Measurements from ENCODE around the gene ANKH. TPM values are rescaled to one million over a fixed set of nuclear protein-coding genes. Genes with fewer than 3 reads are reported as not detected.

The ANKH gene
- total RNA-seq, 1 donor from 2014 or later = 0.19 TPM

DNA sequence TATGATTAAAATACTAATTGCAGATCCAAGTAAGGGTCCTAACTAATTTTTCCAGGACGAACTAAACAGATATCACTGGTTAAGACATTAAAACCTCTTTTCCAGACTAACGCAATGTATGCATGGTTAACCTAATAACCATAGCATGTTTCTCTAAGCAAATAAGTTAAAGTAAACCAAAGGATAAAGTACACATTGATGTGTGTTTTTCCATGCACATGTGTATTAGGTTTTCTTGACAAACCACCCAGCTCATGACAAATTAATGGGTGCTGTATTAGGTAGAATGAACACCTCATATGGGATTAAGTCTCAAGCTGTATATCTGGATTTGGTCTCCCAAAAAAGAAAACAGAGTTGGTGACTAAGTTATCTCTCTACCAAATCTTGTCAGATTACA lies 45.6 kb downstream of the ANKH start:
- Mint-ChIP-seq H3K36me3 (no peaks in the 10 kb centered on the region), H3K27ac (no peak overlapping the region), H3K9me3 (no peaks in the 10 kb centered on the region), H3K27me3 (ENCODE audit: insufficient read depth, low read depth) (no peaks in the 10 kb centered on the region), H3K4me3 (no peak overlapping the region), H3K4me1 (no peaks in the 10 kb centered on the region)
- no peaks in the 10 kb centered on the region for H3K4me1 ChIP-seq
- no peak for DNase-seq (ENCODE audit: low spot score)
- no peaks in the 10 kb centered on the region for H3K79me2 ChIP-seq (ENCODE audit: low read depth)
- no peaks in the 10 kb centered on the region for H3K36me3 ChIP-seq
- no peak overlapping the region for H3K4me2 ChIP-seq
- TF ChIP-seq, protein P1, sequence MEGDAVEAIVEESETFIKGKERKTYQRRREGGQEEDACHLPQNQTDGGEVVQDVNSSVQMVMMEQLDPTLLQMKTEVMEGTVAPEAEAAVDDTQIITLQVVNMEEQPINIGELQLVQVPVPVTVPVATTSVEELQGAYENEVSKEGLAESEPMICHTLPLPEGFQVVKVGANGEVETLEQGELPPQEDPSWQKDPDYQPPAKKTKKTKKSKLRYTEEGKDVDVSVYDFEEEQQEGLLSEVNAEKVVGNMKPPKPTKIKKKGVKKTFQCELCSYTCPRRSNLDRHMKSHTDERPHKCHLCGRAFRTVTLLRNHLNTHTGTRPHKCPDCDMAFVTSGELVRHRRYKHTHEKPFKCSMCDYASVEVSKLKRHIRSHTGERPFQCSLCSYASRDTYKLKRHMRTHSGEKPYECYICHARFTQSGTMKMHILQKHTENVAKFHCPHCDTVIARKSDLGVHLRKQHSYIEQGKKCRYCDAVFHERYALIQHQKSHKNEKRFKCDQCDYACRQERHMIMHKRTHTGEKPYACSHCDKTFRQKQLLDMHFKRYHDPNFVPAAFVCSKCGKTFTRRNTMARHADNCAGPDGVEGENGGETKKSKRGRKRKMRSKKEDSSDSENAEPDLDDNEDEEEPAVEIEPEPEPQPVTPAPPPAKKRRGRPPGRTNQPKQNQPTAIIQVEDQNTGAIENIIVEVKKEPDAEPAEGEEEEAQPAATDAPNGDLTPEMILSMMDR (IDR thresholded peaks at IDR 0.05) = no peak
- TF ChIP-seq EZH2phosphoT487 (IDR thresholded peaks at IDR 0.05) (no peak), EZH2 (IDR thresholded peaks at IDR 0.05) (no peak)
- no peak overlapping the region for H3K4me3 ChIP-seq
- H3K9me3 ChIP-seq (ENCODE audit: low read depth) = no peaks in the 10 kb centered on the region
- H3F3A ChIP-seq (ENCODE audit: low read depth) = no peaks in the 10 kb centered on the region
- no peak overlapping the region for H3K27ac ChIP-seq
- no peaks in the 10 kb centered on the region for H4K20me1 ChIP-seq (ENCODE audit: low read depth)
- H3K27me3 ChIP-seq = no peaks in the 10 kb centered on the region
- no peak overlapping the region for H2AFZ ChIP-seq (replicated peaks)
- no peak overlapping the region for H3K9ac ChIP-seq

DNA sequence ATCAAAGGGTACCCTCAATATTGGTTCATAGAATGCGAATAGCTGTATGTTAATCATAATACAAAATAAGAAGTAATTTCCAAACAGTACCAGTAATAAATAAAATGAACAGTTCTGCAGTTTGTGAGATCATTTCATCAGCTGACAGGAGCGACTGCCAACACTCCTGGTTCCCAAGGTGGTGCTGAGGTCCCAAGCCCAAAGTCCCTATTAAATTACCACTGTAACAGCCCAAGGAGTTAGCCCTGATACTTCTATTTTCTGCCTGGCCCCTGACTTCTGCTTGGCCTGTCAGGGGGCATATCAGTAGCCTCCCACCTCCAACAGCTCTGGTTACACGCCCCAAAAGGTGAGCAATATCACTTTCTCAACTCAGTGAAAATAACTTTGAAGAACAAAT lies 47.1 kb downstream of the ANKH start:
- Mint-ChIP-seq H3K9me3 (no peaks in the 10 kb centered on the region), H3K27ac (no peak overlapping the region), H3K36me3 (no peaks in the 10 kb centered on the region), H3K4me1 (no peaks in the 10 kb centered on the region), H3K4me3 (no peak overlapping the region), H3K27me3 (ENCODE audit: insufficient read depth, low read depth) (no peaks in the 10 kb centered on the region)
- Histone ChIP-seq H3K27me3 (no peaks in the 10 kb centered on the region), H4K20me1 (ENCODE audit: low read depth) (no peaks in the 10 kb centered on the region), H3K4me3 (no peak overlapping the region), H3K27ac (no peak overlapping the region), H3K4me2 (no peak overlapping the region), H3K9me3 (ENCODE audit: low read depth) (no peaks in the 10 kb centered on the region), H3K4me1 (no peaks in the 10 kb centered on the region), H3K9ac (no peak overlapping the region), H2AFZ (replicated peaks) (no peak overlapping the region), H3K79me2 (ENCODE audit: low read depth) (no peaks in the 10 kb centered on the region), H3F3A (ENCODE audit: low read depth) (no peaks in the 10 kb centered on the region), H3K36me3 (no peaks in the 10 kb centered on the region)
- DNase-seq (ENCODE audit: low spot score) = no peak
- no peak for TF ChIP-seq EZH2 (IDR thresholded peaks at IDR 0.05)
- TF ChIP-seq, protein P1 (IDR thresholded peaks at IDR 0.05) = no peak

DNA sequence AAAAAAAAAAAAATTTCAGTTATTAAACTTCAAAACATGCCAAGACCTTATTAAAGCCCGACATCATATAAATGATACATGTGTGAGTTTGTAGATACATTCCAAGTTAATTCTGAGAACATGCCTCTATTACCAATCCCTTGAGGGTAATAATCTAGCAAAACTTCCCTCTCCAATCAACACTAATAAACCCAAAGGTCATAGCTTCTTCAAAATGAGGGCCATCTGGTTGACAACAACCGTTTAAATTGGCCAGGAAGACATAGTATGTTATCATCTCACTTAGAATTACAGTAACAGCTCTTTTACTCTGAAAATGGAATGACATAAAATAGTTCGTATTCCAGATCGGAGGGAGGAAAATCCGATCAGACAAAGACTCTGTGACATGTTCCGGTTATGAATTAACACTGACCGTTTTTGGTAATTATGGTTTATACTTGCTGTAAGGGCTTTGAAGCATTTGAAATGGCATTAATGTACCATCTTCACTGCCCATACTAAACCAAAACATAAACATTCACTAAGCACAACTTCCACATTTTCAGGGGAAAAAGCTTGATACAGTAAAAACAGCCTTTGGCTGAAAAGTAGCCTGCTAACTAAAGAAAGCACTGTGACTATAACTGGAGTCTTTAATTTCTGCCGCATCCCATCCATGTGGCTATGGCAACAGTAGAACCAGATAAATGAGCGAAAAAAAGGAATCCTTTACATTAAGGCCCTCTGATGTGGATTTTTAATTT lies 50.3 kb downstream of the ANKH start:
- Histone ChIP-seq H3K79me2 (ENCODE audit: low read depth) (no peaks in the 10 kb centered on the region), H3F3A (ENCODE audit: low read depth) (no peaks in the 10 kb centered on the region), H3K9ac (no peak overlapping the region), H3K4me2 (no peak overlapping the region), H2AFZ (replicated peaks) (no peak overlapping the region), H3K9me3 (ENCODE audit: low read depth) (no peaks in the 10 kb centered on the region), H3K4me1 (no peaks in the 10 kb centered on the region), H3K36me3 (no peaks in the 10 kb centered on the region), H3K27me3 (no peaks in the 10 kb centered on the region), H3K4me3 (no peak overlapping the region), H3K27ac (no peak overlapping the region), H4K20me1 (ENCODE audit: low read depth) (no peaks in the 10 kb centered on the region)
- Mint-ChIP-seq H3K27ac (no peak overlapping the region), H3K9me3 (no peaks in the 10 kb centered on the region), H3K4me1 (no peaks in the 10 kb centered on the region), H3K27me3 (ENCODE audit: insufficient read depth, low read depth) (no peaks in the 10 kb centered on the region), H3K36me3 (no peaks in the 10 kb centered on the region), H3K4me3 (no peak overlapping the region)
- no peak for TF ChIP-seq EZH2phosphoT487 (IDR thresholded peaks at IDR 0.05)
- TF ChIP-seq EZH2 (IDR thresholded peaks at IDR 0.05) = no peak
- TF ChIP-seq, protein P1 (IDR thresholded peaks at IDR 0.05) = no peak
- no peak for DNase-seq (ENCODE audit: low spot score)

Data from neural progenitor cell (in vitro differentiated cells).